IPS-11a (cell line): ENCODE results near the gene ADD2.

Experiments
- H3K4me3 ChIP-seq: one replicate; pipeline ENCODE4 v1.5.1; 2013; ENCODE audit warnings: low read depth, low read length, control low read depth

Gene ADD2

GRCh38 chr2:70707706-70708105 lies 60.3 kb downstream of the ADD2 start:
- H3K4me3 ChIP-seq: no peak overlapping the region

GRCh38 chr2:70706026-70706795 lies 61.8 kb downstream of the ADD2 start:
- H3K4me3 ChIP-seq: no peak overlapping the region

- no peak overlapping the region for H3K4me3 ChIP-seq
Measured at GRCh38 chr2:70705160-70705850, 62.7 kb downstream of the ADD2 start.

GRCh38 chr2:70703900-70704549 lies 64.0 kb downstream of the ADD2 start:
- H3K4me3 ChIP-seq: no peak overlapping the region

- H3K4me3 ChIP-seq: no peak overlapping the region
Measured at GRCh38 chr2:70702711-70703395, 65.1 kb downstream of the ADD2 start.

GRCh38 chr2:70698847-70699246 lies 69.2 kb downstream of the ADD2 start:
- H3K4me3 ChIP-seq: no peak overlapping the region

GRCh38 chr2:70697603-70698383 lies 70.2 kb downstream of the ADD2 start:
- H3K4me3 ChIP-seq: no peak overlapping the region

GRCh38 chr2:70696142-70696541 lies 71.9 kb downstream of the ADD2 start:
- H3K4me3 ChIP-seq: no peak overlapping the region

- no peak overlapping the region for H3K4me3 ChIP-seq
Measured at GRCh38 chr2:70692256-70692655, 75.7 kb downstream of the ADD2 start.

- H3K4me3 ChIP-seq: no peak overlapping the region
Measured at GRCh38 chr2:70691497-70692140, 76.4 kb downstream of the ADD2 start.

GRCh38 chr2:70690846-70691245 lies 77.2 kb downstream of the ADD2 start:
- H3K4me3 ChIP-seq: no peak overlapping the region

GRCh38 chr2:70688427-70688826 lies 79.6 kb downstream of the ADD2 start:
- no peak overlapping the region for H3K4me3 ChIP-seq

GRCh38 chr2:70687461-70687795 lies 80.6 kb downstream of the ADD2 start:
- H3K4me3 ChIP-seq: no peak overlapping the region

GRCh38 chr2:70686577-70687460 lies 81.2 kb downstream of the ADD2 start:
- H3K4me3 ChIP-seq: no peak overlapping the region

- H3K4me3 ChIP-seq: no peak overlapping the region
Measured at GRCh38 chr2:70685771-70686171, 82.2 kb downstream of the ADD2 start.

GRCh38 chr2:70684846-70685622 lies 83.0 kb downstream of the ADD2 start:
- H3K4me3 ChIP-seq: no peak overlapping the region

- H3K4me3 ChIP-seq: no peak overlapping the region
Measured at GRCh38 chr2:70683455-70683854, 84.5 kb downstream of the ADD2 start.

GRCh38 chr2:70680735-70681134 lies 87.3 kb downstream of the ADD2 start:
- no peak overlapping the region for H3K4me3 ChIP-seq

GRCh38 chr2:70679259-70679658 lies 88.7 kb downstream of the ADD2 start:
- H3K4me3 ChIP-seq: no peak overlapping the region
